ENCODE results near the gene KRT15. TPM values are rescaled to one million over a fixed set of nuclear protein-coding genes. Genes with fewer than 3 reads are reported as not detected.

Gene KRT15
- total RNA-seq = not detected

GRCh38 chr17:41518789-41519449, at the start of gene KRT15:
Gene KRT15 (minus strand): TSS chr17:41518890. CDS start chr17:41518827, 63 bp downstream.
- H3K4me1 Mint-ChIP-seq = no peaks in the 10 kb centered on the region
- no peak within 1 kb of the TSS for H3K4me3 Mint-ChIP-seq
- H3K9me3 Mint-ChIP-seq = no peaks in the 10 kb centered on the region
- CTCF ChIA-PET = no interaction called here
- H3K27me3 Mint-ChIP-seq = no peaks in the 10 kb centered on the region
- no peaks in the 10 kb centered on the region for H3K36me3 Mint-ChIP-seq (ENCODE audit: low read depth)
- POLR2A ChIA-PET = no interaction called here
- no peak within 1 kb of the TSS for H3K27ac Mint-ChIP-seq
- DNase-seq = no peak

DNA sequence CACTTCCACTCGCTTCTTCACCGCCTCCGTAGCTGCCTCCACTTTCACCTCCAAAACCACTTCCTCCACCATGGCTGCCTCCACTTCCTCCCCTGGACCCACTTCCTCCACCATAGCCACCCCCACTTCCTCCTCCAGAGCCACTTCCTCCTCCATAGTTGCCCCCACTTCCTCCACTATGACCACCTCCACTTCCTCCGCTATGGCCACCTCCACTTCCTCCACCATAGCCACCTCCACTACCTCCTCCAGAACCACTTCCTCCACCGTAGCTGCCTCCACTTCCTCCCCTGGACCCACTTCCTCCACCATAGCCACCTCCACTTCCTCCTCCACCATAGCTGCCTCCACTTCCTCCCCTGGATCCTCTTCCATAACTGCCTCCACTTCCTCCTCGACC, 48.6 kb upstream of the KRT15 start:
- Mint-ChIP-seq H3K4me1 (peaks cover 6% of the 10 kb centered on the region), H3K27ac (peak overlapping the region; percentile 75), H3K9me3 (peaks cover 14% of the 10 kb centered on the region), H3K36me3 (ENCODE audit: low read depth) (peaks cover 6% of the 10 kb centered on the region), H3K4me3 (no peak overlapping the region), H3K27me3 (peaks cover 39% of the 10 kb centered on the region)
- ChIA-PET POLR2A (no interaction called here), CTCF (interaction anchor here (3.7 kb wide), 1 partner anchor 81 kb away, joined by 13 read pairs; no protein-coding TSS in a partner anchor)
- DNase-seq = no peak

DNA sequence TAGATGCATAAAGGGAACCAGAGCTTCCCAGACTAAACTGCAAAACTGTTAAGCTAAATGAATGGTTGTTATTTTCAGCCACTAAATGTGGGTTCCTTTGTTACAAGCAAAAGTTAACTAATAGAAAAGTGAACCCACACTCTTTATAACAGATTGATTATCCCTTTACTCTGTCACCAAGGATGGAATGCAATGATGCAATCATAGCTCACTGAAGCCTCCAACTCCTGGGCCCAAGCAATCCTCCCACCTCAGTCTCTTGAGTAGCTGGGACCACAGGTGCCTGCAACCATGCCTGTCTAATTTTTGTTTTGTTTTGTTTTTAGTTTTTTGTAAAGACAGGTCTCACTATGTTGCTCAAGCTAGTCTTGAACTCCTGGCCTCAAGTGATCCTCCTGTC, 46.6 kb upstream of the KRT15 start:
- Mint-ChIP-seq H3K27ac (no peak overlapping the region), H3K27me3 (peaks cover 40% of the 10 kb centered on the region), H3K4me1 (peaks cover 6% of the 10 kb centered on the region), H3K36me3 (ENCODE audit: low read depth) (peaks cover 6% of the 10 kb centered on the region), H3K9me3 (peaks cover 14% of the 10 kb centered on the region), H3K4me3 (no peak overlapping the region)
- DNase-seq = no peak
- POLR2A ChIA-PET = no interaction called here
- CTCF ChIA-PET = interaction anchor here (2.6 to 3.7 kb wide), 2 partner anchors 16 to 83 kb away, joined by 13 to 21 read pairs; no protein-coding TSS in a partner anchor

GRCh38 chr17:41563607-41564170, 45.0 kb upstream of the KRT15 start:
- no peak for DNase-seq
- Mint-ChIP-seq H3K4me3 (no peak overlapping the region), H3K36me3 (ENCODE audit: low read depth) (peaks cover 6% of the 10 kb centered on the region), H3K27ac (no peak overlapping the region), H3K9me3 (peaks cover 14% of the 10 kb centered on the region), H3K4me1 (peaks cover 6% of the 10 kb centered on the region), H3K27me3 (peaks cover 41% of the 10 kb centered on the region)
- POLR2A ChIA-PET = no interaction called here
- CTCF ChIA-PET = interaction anchor here (1.7 to 3.7 kb wide), 2 partner anchors 15 to 85 kb away, joined by 10 to 13 read pairs; no protein-coding TSS in a partner anchor

DNA sequence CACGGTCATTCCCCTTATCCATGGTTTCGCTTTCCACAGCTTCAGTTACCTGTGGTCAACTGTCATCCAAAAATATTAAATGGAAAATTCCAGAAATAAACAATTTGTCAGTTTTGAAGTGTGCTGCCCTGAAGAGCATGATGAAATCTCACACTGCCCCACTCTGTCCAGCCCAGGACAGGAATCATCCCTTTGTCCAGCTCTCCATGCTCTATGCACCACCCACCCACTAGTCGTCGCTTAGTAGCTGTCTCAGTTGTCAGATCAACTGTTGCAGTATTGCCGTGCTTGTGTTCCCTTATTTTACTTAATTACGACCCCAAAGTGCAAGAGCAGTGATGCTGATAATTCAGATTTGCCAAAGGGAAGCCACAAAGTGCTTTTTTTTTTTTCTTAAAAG, 42.9 kb upstream of the KRT15 start:
- Mint-ChIP-seq H3K4me1 (no peaks in the 10 kb centered on the region), H3K36me3 (ENCODE audit: low read depth) (no peaks in the 10 kb centered on the region), H3K9me3 (peaks cover 2% of the 10 kb centered on the region), H3K4me3 (no peak overlapping the region), H3K27me3 (peaks cover 54% of the 10 kb centered on the region), H3K27ac (no peak overlapping the region)
- no peak for DNase-seq
- ChIA-PET POLR2A (no interaction called here), CTCF (no interaction called here)

DNA sequence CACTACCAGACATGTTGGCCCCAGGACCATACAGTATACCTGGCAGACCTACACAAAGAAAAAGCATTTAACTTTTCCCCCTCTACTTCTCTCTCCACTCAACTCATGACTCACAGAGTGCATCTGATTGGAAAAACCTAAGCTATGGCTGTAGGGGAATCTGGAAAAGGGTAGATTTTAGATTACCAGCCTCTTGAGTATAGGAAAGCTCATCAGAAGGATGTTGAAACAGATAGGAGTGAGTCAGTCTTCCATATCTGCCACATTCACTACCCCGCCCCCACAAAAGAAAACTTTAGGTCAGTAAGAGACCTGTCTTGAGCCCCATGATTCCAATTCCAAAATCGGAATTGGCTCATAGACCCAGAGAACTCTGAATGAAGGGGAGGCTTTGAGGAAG, 40.9 kb upstream of the KRT15 start:
- H3K27ac Mint-ChIP-seq = no peak overlapping the region
- H3K4me1 Mint-ChIP-seq = no peaks in the 10 kb centered on the region
- H3K27me3 Mint-ChIP-seq = peaks cover 59% of the 10 kb centered on the region
- CTCF ChIA-PET = interaction anchor here (3.6 kb wide), 1 partner anchor 11 kb away, joined by 35 read pairs; no protein-coding TSS in a partner anchor
- no peaks in the 10 kb centered on the region for H3K36me3 Mint-ChIP-seq (ENCODE audit: low read depth)
- POLR2A ChIA-PET = no interaction called here
- no peak overlapping the region for H3K4me3 Mint-ChIP-seq
- no peak for DNase-seq
- no peaks in the 10 kb centered on the region for H3K9me3 Mint-ChIP-seq

DNA sequence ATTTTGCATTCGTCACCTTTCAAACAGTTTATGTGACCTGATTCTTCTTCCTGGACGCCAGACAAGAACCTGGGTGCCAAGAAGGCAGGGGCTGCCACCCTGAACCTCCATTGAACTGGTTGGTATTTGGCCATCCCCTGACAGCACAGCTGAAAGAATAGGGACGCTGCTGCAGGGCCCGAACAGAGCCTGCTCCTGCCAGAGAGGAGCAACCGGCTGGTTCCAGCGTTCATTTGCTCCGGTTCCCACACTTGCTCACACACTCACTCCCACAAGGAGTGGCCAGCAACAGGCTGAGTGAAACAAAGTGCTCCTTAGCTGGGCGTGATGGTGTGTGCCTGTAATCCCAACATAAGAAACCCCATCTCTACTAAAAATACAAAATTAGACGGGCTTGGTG, 38.2 kb upstream of the KRT15 start:
- no peak for DNase-seq
- ChIA-PET CTCF (interaction anchor here (1.0 to 3.6 kb wide), 3 partner anchors 8 to 92 kb away, joined by 4 to 35 read pairs (median 5); no protein-coding TSS in a partner anchor), POLR2A (no interaction called here)
- Mint-ChIP-seq H3K4me1 (no peaks in the 10 kb centered on the region), H3K9me3 (no peaks in the 10 kb centered on the region), H3K36me3 (ENCODE audit: low read depth) (no peaks in the 10 kb centered on the region), H3K27ac (no peak overlapping the region), H3K4me3 (no peak overlapping the region), H3K27me3 (peaks cover 47% of the 10 kb centered on the region)

- no peaks in the 10 kb centered on the region for H3K9me3 Mint-ChIP-seq
- POLR2A ChIA-PET = no interaction called here
- no peaks in the 10 kb centered on the region for H3K36me3 Mint-ChIP-seq (ENCODE audit: low read depth)
- H3K27ac Mint-ChIP-seq = no peak overlapping the region
- peaks cover 44% of the 10 kb centered on the region for H3K27me3 Mint-ChIP-seq
- H3K4me1 Mint-ChIP-seq = no peaks in the 10 kb centered on the region
- CTCF ChIA-PET = no interaction called here
- no peak overlapping the region for H3K4me3 Mint-ChIP-seq
- no peak for DNase-seq
These were observed 37.6 kb upstream of the KRT15 start for GRCh38 chr17:41556306-41556705.

GRCh38 chr17:41555105-41555887, 36.6 kb upstream of the KRT15 start:
- POLR2A ChIA-PET = no interaction called here
- Mint-ChIP-seq H3K4me3 (no peak overlapping the region), H3K4me1 (no peaks in the 10 kb centered on the region), H3K27ac (no peak overlapping the region), H3K36me3 (ENCODE audit: low read depth) (no peaks in the 10 kb centered on the region), H3K27me3 (peaks cover 38% of the 10 kb centered on the region), H3K9me3 (no peaks in the 10 kb centered on the region)
- no peak for DNase-seq
- CTCF ChIA-PET = interaction anchor here (1.4 to 9.2 kb wide), 2 partner anchors 94 to 109 kb away, joined by 4 to 184 read pairs; no protein-coding TSS in a partner anchor

DNA sequence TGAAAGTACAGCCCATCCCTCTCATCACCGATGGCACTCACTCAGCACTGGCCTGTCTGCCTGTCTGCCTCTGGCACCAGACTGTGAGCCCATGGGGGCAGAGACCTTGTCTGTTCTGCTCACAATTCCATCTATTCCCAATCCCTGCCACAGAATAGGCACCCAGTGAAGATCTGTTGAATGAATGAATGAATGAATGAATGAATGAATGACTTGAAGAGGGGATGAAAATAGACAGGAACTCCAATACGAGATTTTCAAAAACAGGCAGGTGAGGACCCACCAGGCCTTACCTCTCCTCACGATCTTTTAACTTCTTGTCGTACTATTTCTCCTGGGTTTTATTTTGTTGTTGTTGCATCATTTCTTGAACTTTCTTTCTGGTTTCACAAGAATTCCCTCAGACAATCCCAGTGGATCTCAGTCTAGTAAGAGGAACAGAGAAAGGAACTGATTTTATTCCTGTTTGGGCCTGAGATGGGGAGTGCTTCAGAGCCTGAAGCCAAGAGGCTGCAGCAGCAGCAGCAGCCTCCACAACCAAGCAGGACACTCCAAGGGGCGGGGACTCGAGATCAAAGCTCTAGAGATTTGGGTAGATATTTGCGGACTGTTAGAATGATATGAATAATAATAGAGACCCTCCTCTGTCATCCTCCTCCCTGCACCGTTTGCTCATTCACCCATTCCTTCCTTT, 35.4 kb upstream of the KRT15 start:
- H3K27ac Mint-ChIP-seq = no peak overlapping the region
- no peak overlapping the region for H3K4me3 Mint-ChIP-seq
- H3K9me3 Mint-ChIP-seq = no peaks in the 10 kb centered on the region
- no peak for DNase-seq
- peaks cover 32% of the 10 kb centered on the region for H3K27me3 Mint-ChIP-seq
- ChIA-PET POLR2A (no interaction called here), CTCF (interaction anchor here (9.2 kb wide), 1 partner anchor 110 kb away, joined by 184 read pairs; no protein-coding TSS in a partner anchor)
- peaks cover 4% of the 10 kb centered on the region for H3K4me1 Mint-ChIP-seq
- H3K36me3 Mint-ChIP-seq (ENCODE audit: low read depth) = no peaks in the 10 kb centered on the region

DNA sequence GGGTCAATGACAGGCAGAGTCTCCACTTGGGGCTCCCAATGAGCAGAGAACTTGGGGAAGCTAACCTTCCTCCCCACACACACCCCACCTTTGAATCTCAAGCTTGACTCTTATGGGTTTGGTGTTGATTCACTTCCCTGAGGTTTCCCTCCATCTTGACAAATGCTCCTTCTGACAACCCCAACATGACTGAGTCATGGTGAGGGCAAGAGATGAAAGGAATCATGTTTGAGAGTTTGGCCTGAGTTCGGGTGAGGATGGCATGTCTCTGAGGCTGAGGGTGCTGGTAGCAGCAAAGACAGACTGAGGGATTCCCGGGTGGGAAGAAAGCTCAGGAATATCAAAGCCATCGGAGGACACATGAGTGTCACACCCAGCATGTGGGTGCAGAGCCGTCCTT, 34.5 kb upstream of the KRT15 start:
- H3K27me3 Mint-ChIP-seq = peaks cover 28% of the 10 kb centered on the region
- ChIA-PET CTCF (interaction anchor here (9.2 kb wide), 1 partner anchor 111 kb away, joined by 184 read pairs; no protein-coding TSS in a partner anchor), POLR2A (no interaction called here)
- no peaks in the 10 kb centered on the region for H3K36me3 Mint-ChIP-seq (ENCODE audit: low read depth)
- DNase-seq = no peak
- H3K4me3 Mint-ChIP-seq = no peak overlapping the region
- no peaks in the 10 kb centered on the region for H3K9me3 Mint-ChIP-seq
- peaks cover 13% of the 10 kb centered on the region for H3K4me1 Mint-ChIP-seq
- no peak overlapping the region for H3K27ac Mint-ChIP-seq

- H3K4me3 Mint-ChIP-seq = no peak overlapping the region
- ChIA-PET POLR2A (interaction anchor here (1.4 kb wide), 1 partner anchor 113 kb away, joined by 4 read pairs; no protein-coding TSS in a partner anchor), CTCF (interaction anchor here (0.9 to 9.2 kb wide), 2 partner anchors 97 to 112 kb away, joined by 3 to 184 read pairs; no protein-coding TSS in a partner anchor)
- no peak overlapping the region for H3K27ac Mint-ChIP-seq
- DNase-seq = no peak
- no peaks in the 10 kb centered on the region for H3K9me3 Mint-ChIP-seq
- H3K4me1 Mint-ChIP-seq = peaks cover 21% of the 10 kb centered on the region
- no peaks in the 10 kb centered on the region for H3K36me3 Mint-ChIP-seq (ENCODE audit: low read depth)
- H3K27me3 Mint-ChIP-seq = peaks cover 21% of the 10 kb centered on the region
These were observed 33.8 kb upstream of the KRT15 start for GRCh38 chr17:41552455-41552854.

Measured in activated CD4-positive, alpha-beta memory T cell treated with anti-CD3 and anti-CD28 coated beads, Interleukin-2, amount 10 ng/mL, durations not matched to agents 7 days and 5 days (primary cell).